Natural killer cell (primary cell): Measurements from ENCODE around the gene NHEJ1. TPM values are rescaled to one million over a fixed set of nuclear protein-coding genes. Genes with fewer than 3 reads are reported as not detected.

Experiments
- ATAC-seq, 3 donors: fragments of 150-1000 bp in 2 of 3; fragments of 200-7000 bp in 1 of 3; cut with Tn5 transposase; 1 replicate in 1 of 3; 2 replicates in 2 of 3; pipeline ENCODE4 v1.10.0; 2021; ENCODE audit warnings: mild to moderate bottlenecking in 2 of 3, moderate library complexity in 2 of 3
- DNase-seq, 2 donors: peaks; one replicate each; pipeline versions ENCODE4 v3.0.0 to v3.0.0-alpha.2; 2013 to 2021; ENCODE audit warnings: mixed read lengths in 1 of 2
- H3K27ac ChIP-seq: one replicate; pipeline ENCODE4 v1.5.1; 2013; ENCODE audit warnings: mild to moderate bottlenecking, low read length
- H3K27me3 ChIP-seq: one replicate; pipeline ENCODE4 v1.6.1; 2013; ENCODE audit warnings: low read length; ENCODE audit not compliant: control insufficient read depth, insufficient read depth
- H3K36me3 ChIP-seq: one replicate; pipeline ENCODE4 v1.6.1; 2013; ENCODE audit warnings: low read length; ENCODE audit not compliant: control insufficient read depth, insufficient read depth
- H3K4me1 ChIP-seq: one replicate; pipeline ENCODE4 v1.6.1; 2013; ENCODE audit warnings: low read length; ENCODE audit not compliant: control insufficient read depth, insufficient read depth
- H3K4me3 ChIP-seq: one replicate; pipeline ENCODE4 v1.5.1; 2013; ENCODE audit warnings: low read length
- H3K9me3 ChIP-seq: one replicate; pipeline ENCODE4 v1.6.1; 2013; ENCODE audit warnings: low read length; ENCODE audit not compliant: control insufficient read depth, insufficient read depth
- H3K27ac Mint-ChIP-seq, 2 donors: one replicate each; pipeline ENCODE4 v1.8.0; 2022; ENCODE audit warnings: mild to moderate bottlenecking in 2 of 2, mixed read lengths in 2 of 2, moderate library complexity in 1 of 2
- H3K27me3 Mint-ChIP-seq, 2 donors: one replicate each; pipeline ENCODE4 v1.8.0; 2022; ENCODE audit warnings: low read depth in 2 of 2, mixed read lengths in 2 of 2
- H3K36me3 Mint-ChIP-seq: one replicate; pipeline ENCODE4 v1.8.0; 2022; ENCODE audit warnings: mixed read lengths
- H3K4me1 Mint-ChIP-seq, 2 donors: one replicate each; pipeline ENCODE4 v1.8.0; 2022; ENCODE audit warnings: mixed read lengths in 2 of 2
- H3K4me3 Mint-ChIP-seq: one replicate; pipeline ENCODE4 v1.8.0; 2022; ENCODE audit warnings: mild to moderate bottlenecking, moderate library complexity, mixed read lengths
- H3K9me3 Mint-ChIP-seq, 2 donors: one replicate each; pipeline ENCODE4 v1.8.0; 2022; ENCODE audit warnings: mixed read lengths in 2 of 2
- CTCF ChIP-seq: fragments of 200-600 bp; IDR thresholded peaks from one replicate; pipeline ENCODE4 v1.8.0; 2022; ENCODE audit warnings: antibody characterized with exemption
- WGBS: methylation state at CpG from one replicate; pipeline ENCODE4 v1.1.7; 2013; ENCODE audit warnings: missing lambda C conversion rate; ENCODE audit not compliant: insufficient coverage; 5-methylcytosine and 5-hydroxymethylcytosine counted together
- intact Hi-C: fragments of 100-400 bp; cut with micrococcal nuclease; formaldehyde crosslinking; loops from one replicate; pipeline ENCODE4 v1.14.2; 2022
- total RNA-seq, 4 donors: library from RNA; stranded (reverse); fragments of 120-200 nt in 1 of 4; gene quantifications; one replicate each; pipeline versions ENCODE4 v1.2.3 to v1.2.4, GENCODE V29; 2013 to 2022

Gene NHEJ1
- total RNA-seq, 3 donors from 2014 or later (not counting 1 experiment from before 2014, with no cell fraction given), result 9.9 to 12.7 (median 11.0) TPM

- Histone ChIP-seq H3K4me1 (no peaks in the 10 kb centered on the region), H3K27me3 (no peaks in the 10 kb centered on the region), H3K27ac (no peak overlapping the region), H3K4me3 (no peak overlapping the region), H3K36me3 (no peaks in the 10 kb centered on the region), H3K9me3 (no peaks in the 10 kb centered on the region)
- 89% methylated on average over 22 of the region's 23 CpGs for WGBS
- ATAC-seq (no peak), DNase-seq (no peak)
- H3K36me3 Mint-ChIP-seq, result no peaks in the 10 kb centered on the region
- H3K27ac Mint-ChIP-seq, result no peak overlapping the region
- no peaks in the 10 kb centered on the region for H3K4me1 Mint-ChIP-seq
- H3K4me3 Mint-ChIP-seq, result no peak overlapping the region
- H3K27me3 Mint-ChIP-seq, result peaks cover 27 to 31% of the 10 kb centered on the region in 2 donors
- intact Hi-C loops, result no loop called here
- TF ChIP-seq CTCF, result no peak
- no peaks in the 10 kb centered on the region for H3K9me3 Mint-ChIP-seq
Observed at GRCh38 chr2:219032051-219032745, 128.4 kb downstream of the NHEJ1 start.

GRCh38 chr2:219031005-219031738 is 129.4 kb downstream of the NHEJ1 start:
- Mint-ChIP-seq H3K36me3 (no peaks in the 10 kb centered on the region), H3K27ac (no peak overlapping the region), H3K4me1 (no peaks in the 10 kb centered on the region), H3K9me3 (no peaks in the 10 kb centered on the region), H3K4me3 (no peak overlapping the region), H3K27me3 (peaks cover 20 to 27% of the 10 kb centered on the region in 2 donors)
- no peak for ATAC-seq
- no peaks in the 10 kb centered on the region for H3K9me3 ChIP-seq
- intact Hi-C loops, result no loop called here
- no peak for TF ChIP-seq CTCF
- H3K27me3 ChIP-seq, result no peaks in the 10 kb centered on the region
- no peak overlapping the region for H3K27ac ChIP-seq
- 91% methylated on average over 21 of the region's 21 CpGs for WGBS
- H3K4me3 ChIP-seq, result no peak overlapping the region
- no peaks in the 10 kb centered on the region for H3K36me3 ChIP-seq
- DNase-seq, result no peak
- H3K4me1 ChIP-seq, result no peaks in the 10 kb centered on the region

GRCh38 chr2:219030177-219030940 is 130.3 kb downstream of the NHEJ1 start:
- Histone ChIP-seq H3K36me3 (no peaks in the 10 kb centered on the region), H3K4me3 (no peak overlapping the region), H3K27ac (no peak overlapping the region), H3K9me3 (no peaks in the 10 kb centered on the region), H3K4me1 (no peaks in the 10 kb centered on the region), H3K27me3 (no peaks in the 10 kb centered on the region)
- Mint-ChIP-seq H3K9me3 (no peaks in the 10 kb centered on the region), H3K36me3 (no peaks in the 10 kb centered on the region), H3K27me3 (peaks cover 20 to 21% of the 10 kb centered on the region in 2 donors), H3K27ac (no peak overlapping the region), H3K4me3 (no peak overlapping the region), H3K4me1 (no peaks in the 10 kb centered on the region)
- ATAC-seq (peak in 1 of 3 donors; percentile 6), DNase-seq (no peak)
- TF ChIP-seq CTCF, result no peak
- intact Hi-C loops, result no loop called here
- 81% methylated on average over 16 of the region's 16 CpGs for WGBS
